Measurements from ENCODE around the gene PREB. TPM values are rescaled to one million over a fixed set of nuclear protein-coding genes. Genes with fewer than 3 reads are reported as not detected.

Gene PREB
- total and polyA plus RNA-seq, 8 donors, result 34.3 to 65.3 (median 39.9) TPM

GRCh38 chr2:27160191-27160590 lies 25.8 kb upstream of the PREB start:
- no peaks in the 10 kb centered on the region for H3K27me3 ChIP-seq
- intact Hi-C loops (cut with DNase I), result no loop called here
- TF ChIP-seq CTCF (IDR thresholded peaks at IDR 0.05), result no peak
- ATAC-seq, result no peak
- no peaks in the 10 kb centered on the region for H3K9me3 ChIP-seq
- H3K4me1 ChIP-seq, result no peaks in the 10 kb centered on the region
- no peaks in the 10 kb centered on the region for H3K36me3 ChIP-seq
- H3K27ac ChIP-seq, result no peak overlapping the region
- DNase-seq, result no peak
- H3K4me3 ChIP-seq, result no peak overlapping the region

- no peaks in the 10 kb centered on the region for H3K4me1 ChIP-seq
- intact Hi-C loops (cut with DNase I), result no loop called here
- no peak for ATAC-seq
- H3K27me3 ChIP-seq, result no peaks in the 10 kb centered on the region
- H3K4me3 ChIP-seq, result no peak overlapping the region
- H3K36me3 ChIP-seq, result no peaks in the 10 kb centered on the region
- H3K27ac ChIP-seq, result no peak overlapping the region
- DNase-seq, result no peak
- no peaks in the 10 kb centered on the region for H3K9me3 ChIP-seq
- no peak for TF ChIP-seq CTCF (IDR thresholded peaks at IDR 0.05)
These were observed 24.8 kb upstream of the PREB start for GRCh38 chr2:27159271-27159670.

GRCh38 chr2:27158468-27158867 lies 24.0 kb upstream of the PREB start:
- intact Hi-C loops (cut with DNase I), result no loop called here
- H3K4me1 ChIP-seq, result no peaks in the 10 kb centered on the region
- no peak overlapping the region for H3K4me3 ChIP-seq
- no peaks in the 10 kb centered on the region for H3K27me3 ChIP-seq
- no peaks in the 10 kb centered on the region for H3K9me3 ChIP-seq
- H3K27ac ChIP-seq, result no peak overlapping the region
- TF ChIP-seq CTCF (IDR thresholded peaks at IDR 0.05), result no peak
- no peaks in the 10 kb centered on the region for H3K36me3 ChIP-seq
- no peak for DNase-seq
- ATAC-seq, result no peak

GRCh38 chr2:27155069-27155520 lies 20.7 kb upstream of the PREB start:
- TF ChIP-seq CTCF (IDR thresholded peaks at IDR 0.05), result no peak
- H3K27me3 ChIP-seq, result no peaks in the 10 kb centered on the region
- DNase-seq (no peak), ATAC-seq (no peak)
- H3K4me1 ChIP-seq, result no peaks in the 10 kb centered on the region
- intact Hi-C loops (cut with DNase I), result no loop called here
- H3K36me3 ChIP-seq, result no peaks in the 10 kb centered on the region
- no peak overlapping the region for H3K27ac ChIP-seq
- H3K4me3 ChIP-seq, result no peak overlapping the region
- no peaks in the 10 kb centered on the region for H3K9me3 ChIP-seq

- Histone ChIP-seq H3K4me1 (no peaks in the 10 kb centered on the region), H3K4me3 (no peak overlapping the region), H3K27me3 (no peaks in the 10 kb centered on the region), H3K9me3 (no peaks in the 10 kb centered on the region), H3K36me3 (no peaks in the 10 kb centered on the region), H3K27ac (no peak overlapping the region)
- no peak for TF ChIP-seq CTCF (IDR thresholded peaks at IDR 0.05)
- ATAC-seq (no peak), DNase-seq (no peak)
- intact Hi-C loops (cut with DNase I), result no loop called here
These were observed 20.1 kb upstream of the PREB start for GRCh38 chr2:27154488-27154887.

Measured in left lung (tissue), 10 donors.